ENCODE data around the gene KLHDC4.

Gene KLHDC4

DNA sequence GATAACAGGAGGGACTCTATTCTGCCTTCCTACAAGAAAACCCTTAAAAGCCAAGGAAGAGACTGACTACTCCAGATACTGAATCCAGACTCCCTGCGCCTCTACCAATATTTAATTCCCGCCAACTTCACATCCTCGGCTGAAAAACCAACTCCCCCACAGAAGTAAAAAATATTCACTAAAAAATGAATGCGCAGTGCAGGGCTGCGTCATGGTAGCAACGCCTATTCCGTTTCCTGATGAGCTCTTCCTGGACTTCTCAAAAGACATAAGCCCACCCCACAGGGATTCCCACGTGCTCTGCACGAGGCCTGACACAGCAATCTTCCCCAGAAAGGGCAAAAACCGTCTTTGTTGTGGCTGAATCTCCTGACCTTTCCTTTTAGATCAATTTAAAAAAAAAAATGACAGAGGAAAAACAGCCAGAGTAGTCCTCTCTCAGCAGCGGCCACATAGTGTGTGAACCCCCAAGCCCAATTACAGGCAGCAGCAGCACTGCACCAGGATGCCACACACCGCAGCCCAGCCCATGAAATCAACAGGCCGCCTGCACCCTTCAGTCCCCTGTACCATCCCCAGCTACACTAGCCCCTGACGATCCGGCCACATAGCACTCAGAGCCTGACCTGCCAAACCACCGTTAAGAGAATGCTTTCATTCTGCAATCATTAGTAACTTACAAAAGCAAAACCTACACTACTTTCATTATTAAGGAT, 23.9 kb downstream of the KLHDC4 start:
- H2AFZ ChIP-seq (ENCODE audit: low read depth), result no peak overlapping the region
- no peaks in the 10 kb centered on the region for H3K4me1 ChIP-seq (ENCODE audit: low read depth, poor library complexity, severe bottlenecking)
- no peak overlapping the region for H3K27ac ChIP-seq
- H3K4me3 ChIP-seq (IDR thresholded peaks at IDR 0.05; ENCODE audit: insufficient read depth, low read depth, low read length), result no peak overlapping the region
- no peaks in the 10 kb centered on the region for H3K36me3 ChIP-seq (ENCODE audit: insufficient read depth)
- TF ChIP-seq, protein P1, sequence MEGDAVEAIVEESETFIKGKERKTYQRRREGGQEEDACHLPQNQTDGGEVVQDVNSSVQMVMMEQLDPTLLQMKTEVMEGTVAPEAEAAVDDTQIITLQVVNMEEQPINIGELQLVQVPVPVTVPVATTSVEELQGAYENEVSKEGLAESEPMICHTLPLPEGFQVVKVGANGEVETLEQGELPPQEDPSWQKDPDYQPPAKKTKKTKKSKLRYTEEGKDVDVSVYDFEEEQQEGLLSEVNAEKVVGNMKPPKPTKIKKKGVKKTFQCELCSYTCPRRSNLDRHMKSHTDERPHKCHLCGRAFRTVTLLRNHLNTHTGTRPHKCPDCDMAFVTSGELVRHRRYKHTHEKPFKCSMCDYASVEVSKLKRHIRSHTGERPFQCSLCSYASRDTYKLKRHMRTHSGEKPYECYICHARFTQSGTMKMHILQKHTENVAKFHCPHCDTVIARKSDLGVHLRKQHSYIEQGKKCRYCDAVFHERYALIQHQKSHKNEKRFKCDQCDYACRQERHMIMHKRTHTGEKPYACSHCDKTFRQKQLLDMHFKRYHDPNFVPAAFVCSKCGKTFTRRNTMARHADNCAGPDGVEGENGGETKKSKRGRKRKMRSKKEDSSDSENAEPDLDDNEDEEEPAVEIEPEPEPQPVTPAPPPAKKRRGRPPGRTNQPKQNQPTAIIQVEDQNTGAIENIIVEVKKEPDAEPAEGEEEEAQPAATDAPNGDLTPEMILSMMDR (conservative IDR thresholded peaks at IDR 0.05; ENCODE audit: low read depth, low read length), result no peak
- H4K20me1 ChIP-seq (ENCODE audit: insufficient read depth), result no peaks in the 10 kb centered on the region; the same call in 1 of the 2 replicates
- H3K4me2 ChIP-seq, result no peak overlapping the region
- no peak overlapping the region for H3K9ac ChIP-seq
- H3K79me2 ChIP-seq (ENCODE audit: insufficient read depth, low read depth), result peaks cover 32% of the 10 kb centered on the region
- H3K27me3 ChIP-seq (ENCODE audit: insufficient read depth, low read depth), result no peaks in the 10 kb centered on the region

- Histone ChIP-seq H3K27me3 (ENCODE audit: insufficient read depth, low read depth) (no peaks in the 10 kb centered on the region), H3K79me2 (ENCODE audit: insufficient read depth, low read depth) (peaks cover 27% of the 10 kb centered on the region), H3K27ac (no peak overlapping the region), H3K4me1 (ENCODE audit: low read depth, poor library complexity, severe bottlenecking) (no peaks in the 10 kb centered on the region), H3K4me3 (IDR thresholded peaks at IDR 0.05; ENCODE audit: insufficient read depth, low read depth, low read length) (no peak overlapping the region), H3K4me2 (no peak overlapping the region), H3K9ac (no peak overlapping the region), H2AFZ (ENCODE audit: low read depth) (no peak overlapping the region), H4K20me1 (ENCODE audit: insufficient read depth) (no peaks in the 10 kb centered on the region; the same call in 1 of the 2 replicates), H3K36me3 (ENCODE audit: insufficient read depth) (no peaks in the 10 kb centered on the region)
- TF ChIP-seq, protein P1 (conservative IDR thresholded peaks at IDR 0.05; ENCODE audit: low read depth, low read length), result no peak
These were observed 24.8 kb downstream of the KLHDC4 start for GRCh38 chr16:87740909-87741424.

DNA sequence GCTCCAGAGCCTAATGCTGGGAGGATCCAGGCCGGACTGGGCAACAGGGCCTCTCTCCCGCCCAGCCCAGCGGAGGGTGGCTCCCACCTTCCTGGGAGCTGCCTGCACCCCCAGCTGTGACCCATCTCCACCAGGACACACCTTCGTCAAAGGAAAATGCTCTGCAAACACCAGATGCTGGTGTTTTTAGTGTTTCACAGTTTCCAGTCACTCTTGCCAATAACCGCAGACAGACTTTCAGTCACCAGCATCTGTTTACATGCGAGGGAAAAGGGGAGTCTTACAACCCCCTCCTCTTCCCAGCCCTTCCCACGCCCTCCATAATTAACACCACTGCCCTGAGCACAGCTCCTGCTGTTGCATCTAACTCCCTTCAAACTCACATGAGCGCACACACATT, 25.3 kb downstream of the KLHDC4 start:
- TF ChIP-seq, protein P1 (conservative IDR thresholded peaks at IDR 0.05; ENCODE audit: low read depth, low read length), result no peak
- H3K79me2 ChIP-seq (ENCODE audit: insufficient read depth, low read depth), result peaks cover 22% of the 10 kb centered on the region
- no peaks in the 10 kb centered on the region; the same call in 1 of the 2 replicates for H4K20me1 ChIP-seq (ENCODE audit: insufficient read depth)
- H3K27ac ChIP-seq, result no peak overlapping the region
- H3K36me3 ChIP-seq (ENCODE audit: insufficient read depth), result no peaks in the 10 kb centered on the region
- H3K4me2 ChIP-seq, result no peak overlapping the region
- H3K27me3 ChIP-seq (ENCODE audit: insufficient read depth, low read depth), result no peaks in the 10 kb centered on the region
- H3K4me1 ChIP-seq (ENCODE audit: low read depth, poor library complexity, severe bottlenecking), result no peaks in the 10 kb centered on the region
- H3K9ac ChIP-seq, result no peak overlapping the region
- no peak overlapping the region for H2AFZ ChIP-seq (ENCODE audit: low read depth)
- no peak overlapping the region for H3K4me3 ChIP-seq (IDR thresholded peaks at IDR 0.05; ENCODE audit: insufficient read depth, low read depth, low read length)

DNA sequence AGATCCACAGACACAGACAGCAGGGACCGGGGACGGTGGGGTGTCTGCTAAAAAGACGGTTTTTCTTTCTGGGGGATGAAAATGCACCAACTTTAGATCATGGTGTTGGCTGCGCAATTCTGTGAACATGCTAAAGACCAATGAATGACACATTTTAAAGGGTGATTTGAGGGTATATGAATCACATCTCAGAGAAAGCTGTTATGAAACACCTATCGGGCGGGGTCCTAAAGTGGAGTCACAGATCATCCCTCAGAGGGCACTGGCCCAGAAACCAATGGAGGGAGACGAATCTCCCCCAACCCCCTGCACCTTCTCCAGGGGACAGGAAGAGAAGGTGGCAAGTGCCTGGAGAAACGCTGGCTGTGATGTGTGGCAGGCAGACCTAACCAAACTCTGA, 26.0 kb downstream of the KLHDC4 start:
- Histone ChIP-seq H3K27ac (no peak overlapping the region), H3K9ac (no peak overlapping the region)

More for the DNA sequence above, 26.0 kb downstream of the KLHDC4 start:
- no peak overlapping the region for H2AFZ ChIP-seq (ENCODE audit: low read depth)
- H3K27me3 ChIP-seq (ENCODE audit: insufficient read depth, low read depth), result no peaks in the 10 kb centered on the region
- no peak overlapping the region for H3K4me3 ChIP-seq (IDR thresholded peaks at IDR 0.05; ENCODE audit: insufficient read depth, low read depth, low read length)
- peaks cover 20% of the 10 kb centered on the region for H3K79me2 ChIP-seq (ENCODE audit: insufficient read depth, low read depth)
- H3K4me1 ChIP-seq (ENCODE audit: low read depth, poor library complexity, severe bottlenecking), result no peaks in the 10 kb centered on the region
- H3K4me2 ChIP-seq, result no peak overlapping the region
- H3K36me3 ChIP-seq (ENCODE audit: insufficient read depth), result no peaks in the 10 kb centered on the region
- TF ChIP-seq, protein P1 (conservative IDR thresholded peaks at IDR 0.05; ENCODE audit: low read depth, low read length), result no peak
- no peaks in the 10 kb centered on the region for H4K20me1 ChIP-seq (ENCODE audit: insufficient read depth)

Data from KMS-11 (cell line).